GM12801 (cell line): ENCODE results near the gene C17orf114.

Experiments
- TF ChIP-seq, protein P1 (sequence below): IDR thresholded peaks from one replicate; pipeline ENCODE4 v1.5.1; 2011; ENCODE audit warnings: control low read depth; ENCODE audit not compliant: insufficient read length; ENCODE audit errors: extremely low read depth

Gene C17orf114

DNA sequence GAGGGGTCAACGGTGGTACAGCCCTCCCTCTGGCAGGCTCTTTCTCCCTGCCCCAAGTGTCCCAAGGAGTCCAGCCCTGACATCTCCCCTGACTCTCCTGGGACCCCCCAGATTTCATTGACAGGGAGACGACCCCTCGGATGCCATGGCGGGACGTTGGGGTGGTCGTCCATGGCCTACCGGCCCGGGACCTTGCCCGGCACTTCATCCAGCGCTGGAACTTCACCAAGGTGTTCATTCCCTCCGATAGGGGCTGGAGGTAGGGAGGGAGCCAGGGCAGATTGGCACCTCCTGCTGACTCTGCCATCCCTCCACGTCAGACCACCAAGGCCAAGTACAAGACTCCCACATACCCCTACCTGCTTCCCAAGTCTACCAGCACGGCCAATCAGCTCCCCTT is 14.7 kb upstream of the C17orf114 start:
- TF ChIP-seq, protein P1, sequence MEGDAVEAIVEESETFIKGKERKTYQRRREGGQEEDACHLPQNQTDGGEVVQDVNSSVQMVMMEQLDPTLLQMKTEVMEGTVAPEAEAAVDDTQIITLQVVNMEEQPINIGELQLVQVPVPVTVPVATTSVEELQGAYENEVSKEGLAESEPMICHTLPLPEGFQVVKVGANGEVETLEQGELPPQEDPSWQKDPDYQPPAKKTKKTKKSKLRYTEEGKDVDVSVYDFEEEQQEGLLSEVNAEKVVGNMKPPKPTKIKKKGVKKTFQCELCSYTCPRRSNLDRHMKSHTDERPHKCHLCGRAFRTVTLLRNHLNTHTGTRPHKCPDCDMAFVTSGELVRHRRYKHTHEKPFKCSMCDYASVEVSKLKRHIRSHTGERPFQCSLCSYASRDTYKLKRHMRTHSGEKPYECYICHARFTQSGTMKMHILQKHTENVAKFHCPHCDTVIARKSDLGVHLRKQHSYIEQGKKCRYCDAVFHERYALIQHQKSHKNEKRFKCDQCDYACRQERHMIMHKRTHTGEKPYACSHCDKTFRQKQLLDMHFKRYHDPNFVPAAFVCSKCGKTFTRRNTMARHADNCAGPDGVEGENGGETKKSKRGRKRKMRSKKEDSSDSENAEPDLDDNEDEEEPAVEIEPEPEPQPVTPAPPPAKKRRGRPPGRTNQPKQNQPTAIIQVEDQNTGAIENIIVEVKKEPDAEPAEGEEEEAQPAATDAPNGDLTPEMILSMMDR, result no peak

DNA sequence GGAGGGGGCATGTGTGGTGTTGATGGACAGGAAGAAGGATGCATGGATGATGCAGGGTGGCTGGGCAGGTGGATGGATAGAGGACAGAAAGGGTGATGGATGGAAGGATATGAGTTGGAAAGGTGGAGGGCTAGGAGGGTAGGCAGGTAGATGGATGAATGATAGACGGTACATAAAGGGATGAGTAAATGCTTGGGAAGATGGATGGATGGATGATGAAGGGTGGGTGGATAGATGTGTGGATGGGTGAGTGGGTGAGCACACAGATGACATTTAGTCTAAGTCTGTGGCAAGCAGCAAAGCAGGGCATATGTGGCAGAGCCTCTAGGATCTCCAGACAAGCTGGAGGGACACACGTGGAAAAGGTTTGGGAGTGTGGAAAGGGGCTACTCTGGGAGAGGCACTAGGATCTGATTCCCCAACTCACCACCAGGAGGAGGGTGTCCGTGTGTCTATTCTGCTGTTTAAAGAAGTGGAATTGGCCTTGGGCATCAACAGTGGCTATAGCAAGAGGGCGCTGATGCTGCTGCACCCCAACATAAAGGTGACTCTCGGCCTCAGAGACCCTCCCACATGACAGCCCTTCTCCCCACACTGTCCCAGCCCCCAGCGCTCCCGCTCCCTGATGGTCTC is 13.0 kb upstream of the C17orf114 start:
- TF ChIP-seq, protein P1, result no peak

DNA sequence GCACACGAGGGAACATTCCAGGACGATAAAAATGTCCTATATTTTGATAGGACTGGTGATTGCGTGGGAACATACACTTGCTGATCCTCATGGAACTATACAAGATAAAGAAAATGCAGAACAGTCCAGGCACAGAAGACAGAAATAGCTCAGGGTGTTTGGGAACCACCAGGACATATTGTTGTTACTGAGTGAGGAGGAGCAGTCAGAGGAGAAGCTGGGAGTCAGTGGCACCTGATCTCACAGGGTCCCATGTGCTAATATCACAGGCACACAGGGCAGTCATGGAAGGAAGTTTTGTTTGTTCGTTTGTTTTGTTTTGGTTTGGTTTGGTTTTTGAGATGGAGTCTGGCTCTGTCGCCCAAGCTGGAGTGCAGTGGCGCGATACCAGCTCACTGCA is 10.6 kb upstream of the C17orf114 start:
- TF ChIP-seq, protein P1, result no peak

DNA sequence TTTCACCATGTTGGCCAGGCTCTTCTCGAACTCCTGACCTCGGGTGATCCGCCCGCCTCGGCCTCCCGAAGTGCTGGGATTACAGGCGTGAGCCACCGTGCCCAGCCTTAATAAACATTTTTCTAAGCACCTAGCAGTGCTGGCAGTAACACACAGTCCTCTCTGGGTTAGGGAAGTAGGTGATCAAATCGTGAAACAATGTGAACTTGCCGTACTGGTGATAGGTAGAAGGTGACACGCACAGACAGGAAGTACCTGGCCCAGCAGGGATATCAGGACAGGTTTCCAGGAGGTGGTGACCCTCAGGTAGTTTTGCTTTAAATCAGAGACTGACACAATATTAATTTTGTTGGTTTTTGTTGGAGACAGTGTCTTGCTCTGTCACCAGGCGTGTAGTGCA is 9.3 kb upstream of the C17orf114 start:
- TF ChIP-seq, protein P1, result no peak

DNA sequence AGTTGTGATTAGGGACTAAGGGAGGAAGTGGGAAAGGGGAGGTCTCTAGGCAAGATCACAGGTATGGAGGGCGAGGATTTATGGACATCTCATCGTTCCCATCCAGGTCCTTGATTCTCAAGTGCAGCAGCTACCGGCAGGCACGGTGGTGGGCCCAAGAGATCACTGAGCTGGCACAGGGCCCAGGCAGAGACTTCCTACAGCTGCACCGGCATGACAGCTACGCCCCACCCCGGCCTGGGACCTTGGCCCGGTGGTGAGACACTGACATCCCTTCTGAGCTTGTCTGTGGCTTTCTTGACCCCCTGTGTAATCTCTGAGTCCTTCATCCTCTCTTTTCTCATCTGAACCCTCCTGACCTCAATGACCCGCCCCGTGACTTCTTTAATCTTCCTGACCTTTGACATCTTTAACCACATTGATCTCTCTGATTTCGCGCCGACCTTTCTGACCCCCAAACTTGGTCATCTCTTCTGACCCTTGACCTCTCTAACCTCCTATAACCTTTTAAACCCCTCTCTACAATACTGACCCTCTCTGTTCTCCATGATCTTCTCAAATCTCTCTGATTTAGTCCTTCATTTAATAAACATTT is 8.7 kb upstream of the C17orf114 start:
- TF ChIP-seq, protein P1, result no peak

DNA sequence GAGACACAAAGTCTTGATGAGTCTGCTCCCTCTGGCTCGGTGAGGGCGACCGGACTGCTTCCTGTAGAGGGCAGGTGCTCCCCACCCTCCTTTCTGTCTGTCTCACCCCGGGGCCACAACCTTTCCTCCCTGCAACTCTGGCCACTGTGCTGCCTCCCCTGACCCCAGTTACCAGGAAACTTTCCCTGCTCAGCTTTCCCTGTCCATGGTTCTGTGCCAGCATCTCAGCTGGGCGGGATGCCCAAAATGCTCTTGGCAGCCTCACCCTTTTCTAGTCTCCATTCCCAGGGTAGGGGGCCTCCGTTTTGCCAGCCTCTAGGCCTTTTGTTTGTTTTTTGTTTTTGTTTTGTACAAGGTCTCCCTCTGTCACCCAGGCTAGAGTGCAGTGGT is 6.2 kb upstream of the C17orf114 start:
- TF ChIP-seq, protein P1, result no peak

DNA sequence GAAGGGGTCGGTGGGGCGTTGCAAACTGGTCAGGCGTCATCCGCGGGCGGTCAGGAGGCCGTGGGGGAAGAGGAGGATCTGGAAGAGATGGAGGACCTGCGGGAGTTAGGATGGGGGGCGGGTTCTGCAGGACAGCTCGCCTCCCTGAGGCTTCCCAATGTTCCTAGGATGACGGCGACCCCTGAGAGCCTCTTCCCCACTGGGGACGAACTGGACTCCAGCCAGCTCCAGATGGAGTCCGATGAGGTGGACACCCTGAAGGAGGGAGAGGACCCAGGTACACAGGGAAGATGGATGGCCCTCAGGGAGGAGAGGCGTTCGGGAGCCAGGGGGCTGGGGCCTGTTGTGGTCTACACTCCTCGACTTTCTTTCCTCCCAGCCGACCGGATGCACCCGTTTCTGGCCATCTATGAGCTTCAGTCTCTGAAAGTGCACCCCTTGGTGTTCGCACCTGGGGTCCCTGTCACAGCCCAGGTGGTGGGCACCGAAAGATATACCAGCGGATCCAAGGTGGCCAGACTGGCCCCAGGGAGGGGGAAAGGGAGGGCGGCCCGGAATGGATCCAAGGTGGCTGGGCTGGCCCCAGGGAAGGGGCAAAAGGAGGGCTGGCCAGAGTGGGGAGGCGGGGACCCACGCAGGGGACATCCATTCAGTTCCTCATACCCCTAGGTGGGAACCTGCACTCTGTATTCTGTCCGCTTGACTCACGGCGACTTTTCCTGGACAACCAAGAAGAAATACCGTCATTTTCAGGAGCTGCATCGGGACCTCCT is 5.7 kb upstream of the C17orf114 start:
- TF ChIP-seq, protein P1, result no peak
